ENCODE data around the gene FASTKD1.

- TF ChIP-seq POLR2A (IDR thresholded peaks at IDR 0.05) (no peak), CTCF (IDR thresholded peaks at IDR 0.05) (no peak)
Measured at GRCh38 chr2:169609264-169609663, 35.6 kb upstream of the FASTKD1 start.

Measured in Peyer's patch (tissue), 4 donors.